NCI-H2196 (cell line): ENCODE measurements around the gene RTTN.

ENCODE experiments used
- DNase-seq: peaks from one replicate; lab custom pipeline; 2025; ENCODE audit not compliant: unreplicated experiment; lab: John Stamatoyannopoulos, UW

Gene RTTN

DNA sequence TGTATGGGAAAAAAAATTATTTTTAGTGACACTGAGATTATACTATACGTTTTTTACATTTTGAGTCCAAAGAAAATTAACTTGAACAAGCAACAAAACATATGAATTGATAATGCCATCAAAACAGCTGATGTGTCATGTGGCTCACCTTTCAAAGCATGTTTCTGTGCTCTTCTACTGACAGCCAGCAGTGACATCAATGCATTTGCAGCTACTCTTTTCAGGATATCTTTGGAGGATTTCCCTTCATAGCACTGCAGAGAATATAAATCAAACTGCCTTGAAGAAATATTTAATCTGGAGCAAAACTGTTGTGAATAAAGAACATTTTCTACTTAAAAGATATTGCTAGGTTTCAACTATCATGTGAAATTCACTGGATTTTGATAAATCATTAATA is 174.8 kb downstream of the RTTN start:
- no peak for DNase-seq

DNA sequence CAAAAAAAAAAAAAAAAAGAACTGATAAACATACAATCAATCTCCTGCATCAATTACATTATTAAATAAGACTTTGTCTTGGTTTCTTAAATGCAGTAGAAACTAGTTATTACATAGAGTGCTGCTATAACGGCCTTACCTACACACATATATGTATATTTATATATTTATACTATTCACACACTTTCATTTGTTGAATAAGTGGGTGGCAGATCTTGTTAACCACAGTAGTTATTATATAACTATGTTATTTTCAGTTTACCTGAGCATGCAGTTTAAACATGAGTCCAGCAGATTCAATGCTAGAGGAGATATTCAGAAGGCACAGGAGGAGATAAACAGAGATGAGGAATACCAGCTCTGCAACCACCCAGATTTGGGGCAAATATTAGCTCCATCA is 176.3 kb downstream of the RTTN start:
- no peak for DNase-seq

DNA sequence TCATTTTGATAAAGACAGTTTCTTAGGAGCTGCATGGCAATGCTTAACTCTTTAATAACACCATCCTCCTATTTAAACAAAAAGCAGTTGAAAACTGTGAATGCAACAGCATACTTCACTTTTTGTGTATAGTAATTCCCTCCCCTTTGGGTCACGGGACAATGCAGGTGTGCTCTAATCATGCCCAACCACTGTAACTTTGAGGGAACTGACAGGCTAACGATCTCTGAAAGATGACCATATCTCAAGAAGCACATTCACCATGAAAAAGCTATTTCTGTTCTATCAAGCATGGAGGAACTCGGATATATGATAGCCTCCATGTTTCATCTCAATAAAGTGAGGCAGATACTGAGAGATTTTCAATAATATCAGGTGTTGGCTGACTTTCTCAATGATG is 176.8 kb downstream of the RTTN start:
- no peak for DNase-seq

DNA sequence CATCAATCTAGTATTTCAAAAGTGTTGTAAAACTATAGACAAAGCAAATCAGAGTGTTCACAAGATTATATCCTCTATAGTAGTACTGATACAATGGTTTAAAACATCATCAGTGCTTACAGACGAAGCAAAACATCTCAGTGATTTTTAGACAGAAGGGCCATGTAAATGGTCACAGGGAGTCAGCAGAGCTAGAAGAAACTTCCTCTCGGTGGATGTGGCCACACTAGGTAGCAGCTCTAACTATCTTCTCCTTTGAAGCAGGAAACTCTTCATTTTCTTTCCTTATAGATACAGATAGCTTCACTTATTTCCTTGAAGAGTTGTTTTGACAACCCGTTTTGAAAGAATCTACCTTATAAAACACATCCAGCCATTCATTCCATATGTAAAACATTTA is 177.4 kb downstream of the RTTN start:
- no peak for DNase-seq

DNA sequence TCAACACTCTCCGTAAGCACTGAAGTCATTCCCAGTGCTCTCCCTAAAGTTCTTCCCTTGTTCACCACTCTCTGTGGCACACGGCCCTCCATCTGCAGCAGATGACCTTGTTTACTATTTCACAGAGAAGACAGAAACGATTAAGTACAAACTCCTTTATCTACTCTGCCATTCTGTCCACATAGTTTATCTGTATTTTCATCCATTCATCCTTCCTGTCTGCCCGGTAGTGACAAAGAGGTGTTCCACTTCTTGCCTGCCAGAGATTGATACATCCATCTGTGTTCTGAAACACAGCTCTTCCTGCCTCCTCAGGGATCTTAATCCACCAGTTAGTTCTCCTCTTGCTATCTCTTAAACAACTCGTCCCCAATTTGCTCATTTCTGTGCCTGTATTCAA is 179.9 kb downstream of the RTTN start:
- no peak for DNase-seq

DNA sequence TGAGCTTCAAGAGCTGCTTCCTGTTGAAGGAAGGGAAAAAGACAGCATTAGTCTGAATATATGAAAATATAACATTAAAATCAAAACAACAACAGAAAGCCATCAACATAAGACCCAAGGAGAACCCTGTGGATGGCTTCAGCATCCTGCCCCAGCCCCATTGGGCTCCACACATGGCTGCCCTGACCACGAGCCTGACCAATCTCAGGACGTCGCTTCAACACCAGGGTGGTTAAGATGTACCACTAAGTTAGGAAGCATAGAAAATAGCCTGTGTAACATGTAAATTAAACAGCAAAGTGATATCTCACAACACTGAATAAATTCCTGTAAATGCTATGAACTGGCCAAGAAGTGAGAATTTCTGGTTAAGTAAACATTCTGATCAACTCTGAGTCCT is 180.7 kb downstream of the RTTN start:
- no peak for DNase-seq

DNA sequence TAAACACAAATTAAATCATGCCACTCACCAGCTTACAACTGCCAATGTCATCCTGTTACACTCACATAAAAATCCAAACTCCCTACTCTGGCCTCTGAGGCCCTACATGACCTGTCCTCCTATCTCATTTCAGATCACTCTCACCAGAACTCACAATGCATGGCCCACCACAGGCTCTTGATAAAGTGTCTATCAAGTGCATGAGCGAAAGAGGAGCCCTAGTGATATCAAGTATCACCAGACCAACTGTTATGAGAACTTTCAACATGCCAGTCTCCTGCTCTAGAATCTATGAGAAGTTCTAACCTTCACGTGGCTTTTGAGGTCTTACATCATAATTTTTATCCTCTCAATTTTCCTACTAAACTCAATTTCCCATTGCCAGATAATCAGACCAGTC is 181.4 kb downstream of the RTTN start:
- no peak for DNase-seq

DNA sequence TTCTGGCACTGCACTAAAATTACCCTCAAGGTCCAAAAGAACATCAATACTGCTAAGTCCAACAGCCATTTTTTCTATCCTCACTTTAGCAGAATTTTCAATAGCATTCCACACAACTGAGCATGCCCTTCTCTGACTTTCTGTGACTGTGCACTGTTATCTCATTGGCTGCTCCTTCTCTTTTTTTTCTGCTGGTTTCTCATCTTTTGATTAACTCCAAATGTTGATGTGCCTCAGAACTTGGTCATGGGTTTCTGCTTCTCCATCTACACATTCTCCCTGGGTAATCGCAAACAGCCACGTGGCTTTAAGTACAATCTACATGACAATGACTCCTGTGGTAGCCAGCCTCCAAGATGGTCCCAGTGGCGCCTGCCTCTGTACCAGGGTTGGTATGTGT is 182.9 kb downstream of the RTTN start:
- DNase-seq, result no peak

DNA sequence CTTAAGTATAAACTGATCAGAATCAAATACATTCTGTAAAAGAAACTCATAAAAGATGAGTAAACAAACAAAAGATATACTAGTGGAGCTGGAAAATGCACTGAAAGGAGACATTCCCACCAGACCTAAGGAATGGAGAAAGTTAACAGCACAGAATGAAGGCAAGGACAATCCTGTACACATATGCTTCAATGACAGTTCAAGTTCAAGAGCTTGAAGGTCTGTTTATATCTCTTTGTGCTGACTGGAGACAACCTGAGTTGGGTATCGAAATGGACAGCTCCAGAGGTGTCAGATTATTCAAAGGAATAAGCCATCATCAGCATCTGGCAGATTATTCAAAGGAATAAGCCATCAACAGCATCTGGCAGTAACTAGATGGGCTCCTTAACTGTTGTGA is 184.0 kb downstream of the RTTN start:
- no peak for DNase-seq

DNA sequence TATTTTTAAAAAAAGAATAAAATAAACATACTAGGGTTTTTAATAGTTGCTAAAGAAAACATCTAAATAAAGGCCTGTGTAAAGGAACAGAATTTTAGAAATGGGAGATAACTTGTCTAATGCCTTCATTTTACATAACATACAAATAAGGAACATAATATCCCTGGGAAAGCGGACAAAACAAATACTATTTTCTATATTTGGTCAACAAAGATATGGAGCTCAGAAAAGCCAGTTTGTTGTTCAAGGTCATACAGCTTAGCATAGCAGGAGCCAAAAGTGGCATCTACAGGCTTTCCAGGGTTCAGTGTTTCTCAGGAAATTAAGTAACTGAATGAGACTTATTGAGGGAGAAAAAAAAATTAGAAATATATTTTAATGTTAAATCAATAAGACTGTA is 184.4 kb downstream of the RTTN start:
- no peak for DNase-seq

DNA sequence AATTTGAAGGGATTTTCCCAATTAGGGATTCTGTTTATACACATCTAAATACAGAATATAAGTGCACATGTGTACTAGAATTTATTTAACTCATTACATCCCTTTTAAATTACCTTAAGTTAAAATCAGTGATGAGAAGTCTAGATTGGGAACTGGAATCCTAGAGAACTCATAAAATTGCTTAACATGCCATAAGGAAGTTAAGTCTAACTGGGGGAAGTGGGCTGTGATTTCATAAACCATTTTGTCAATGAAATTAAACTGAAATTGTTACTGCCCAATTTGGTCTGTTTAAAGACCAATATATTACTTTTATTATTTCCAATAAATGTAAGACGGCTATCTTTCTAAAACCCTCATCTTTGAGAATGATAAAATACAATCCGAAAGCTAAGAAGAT is 185.5 kb downstream of the RTTN start:
- DNase-seq, result no peak

DNA sequence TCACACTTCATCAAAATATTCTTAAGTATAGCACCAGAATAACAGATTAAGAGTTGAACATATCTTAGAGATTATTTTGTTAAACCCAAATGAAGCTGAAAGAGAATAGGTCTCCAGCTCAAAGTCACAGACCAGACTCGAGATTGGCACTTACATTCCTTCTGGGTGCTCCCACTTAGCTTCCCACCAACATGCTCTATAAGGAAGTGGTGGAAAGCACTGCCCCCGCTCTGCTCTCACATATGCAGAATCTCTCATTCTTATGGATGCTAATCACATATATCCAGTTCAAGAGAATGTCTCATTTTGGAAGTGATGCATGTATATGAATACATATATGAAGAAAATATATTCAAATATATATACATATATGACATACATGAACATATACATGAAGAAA is 186.4 kb downstream of the RTTN start:
- no peak for DNase-seq

DNA sequence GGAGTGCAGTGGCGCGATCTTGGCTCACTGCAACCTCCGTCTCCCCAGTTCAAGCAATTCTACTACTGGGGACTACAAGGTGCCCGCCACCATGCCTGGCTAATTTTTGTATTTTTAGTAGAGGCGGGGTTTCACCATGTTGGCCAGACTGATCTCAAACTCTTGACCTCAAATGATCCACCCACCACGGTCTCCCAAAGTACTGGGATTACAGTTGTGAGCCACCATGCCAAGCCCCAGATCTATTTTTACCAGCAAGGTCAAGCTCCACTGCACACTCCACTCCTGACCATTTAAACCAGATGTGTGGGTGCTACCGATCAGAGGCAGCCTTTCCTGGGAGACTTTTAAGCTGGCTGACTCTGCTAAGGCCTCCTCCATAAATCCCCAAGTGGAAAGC is 190.4 kb downstream of the RTTN start:
- DNase-seq, result no peak

DNA sequence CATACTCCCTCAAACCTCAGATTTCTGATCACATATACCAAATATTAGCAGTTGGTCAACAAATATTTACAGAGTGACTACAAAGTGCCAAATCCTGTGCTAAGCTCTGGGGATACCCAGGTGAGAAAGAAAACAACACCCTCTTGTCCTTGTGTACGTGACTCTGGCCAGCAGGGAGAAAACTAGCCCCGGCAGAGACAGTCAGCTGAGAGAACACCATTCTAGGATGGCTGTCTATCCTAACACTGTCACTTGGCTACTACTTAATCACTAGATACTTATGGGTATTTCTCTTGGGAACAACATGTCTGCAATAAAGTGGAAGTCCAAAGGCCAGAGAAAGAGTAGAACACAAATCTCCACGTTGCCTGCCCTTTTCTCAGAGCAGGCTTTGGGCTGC is 199.9 kb downstream of the RTTN start:
- DNase-seq, result no peak

DNA sequence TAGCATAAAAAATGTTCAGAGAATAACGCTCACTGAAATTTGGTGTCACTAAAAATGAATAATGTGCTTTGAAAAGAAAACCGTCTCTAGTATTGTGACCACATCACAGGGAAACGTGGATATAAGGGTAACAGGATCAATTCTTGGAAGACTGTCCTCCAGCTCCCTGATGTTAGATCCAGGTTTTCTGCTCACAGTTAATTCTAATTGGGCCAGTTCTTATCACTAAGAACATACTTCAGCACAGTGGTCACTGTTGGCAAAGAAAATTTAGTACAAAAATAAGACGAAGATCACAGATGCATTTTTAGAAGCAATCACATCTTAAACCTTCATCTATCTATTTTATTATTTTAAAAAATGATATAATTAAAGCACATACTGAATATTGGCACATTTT is 200.8 kb downstream of the RTTN start:
- DNase-seq, result no peak

DNA sequence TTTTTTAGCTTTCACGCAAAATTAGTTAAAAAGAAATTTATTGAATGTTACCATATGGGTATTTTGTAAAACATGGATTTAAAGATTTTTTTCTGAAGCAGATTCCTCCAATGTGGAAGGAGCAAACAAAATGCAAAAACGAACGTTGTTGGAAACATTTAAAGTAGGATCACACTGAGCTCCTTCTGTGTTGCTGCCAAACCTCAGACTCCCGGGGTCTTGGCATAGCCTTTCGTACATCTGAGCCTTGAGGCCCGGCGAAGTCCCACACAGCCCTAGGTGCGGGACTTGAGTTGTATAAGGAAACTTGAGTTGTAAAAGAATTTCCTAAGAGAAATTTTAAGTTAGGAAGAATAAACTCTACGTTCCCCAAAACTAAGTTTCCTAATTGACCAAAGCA is 205.8 kb downstream of the RTTN start:
- DNase-seq, result no peak

DNA sequence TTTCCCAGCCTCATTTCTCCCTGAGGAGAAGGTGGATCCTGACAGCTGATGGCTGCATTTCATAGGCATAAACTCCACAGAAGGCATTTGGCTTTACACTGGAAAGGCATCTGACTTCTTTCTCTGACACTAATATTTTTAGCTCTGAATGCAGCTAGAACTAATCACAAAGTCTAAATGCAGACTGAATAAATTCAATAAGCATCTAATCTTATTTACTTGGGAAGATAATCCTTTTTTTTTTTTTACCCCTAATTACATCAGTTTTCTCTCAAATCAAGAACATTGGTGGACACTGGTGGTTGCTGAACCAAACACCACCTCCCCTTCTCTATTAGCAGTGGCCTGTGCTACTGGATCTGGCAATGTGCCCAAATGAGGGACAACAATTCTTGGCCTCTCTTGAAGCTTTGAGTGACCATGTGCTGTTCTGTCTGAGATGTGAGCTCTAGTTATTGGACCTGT is 206.9 kb downstream of the RTTN start:
- no peak for DNase-seq

DNA sequence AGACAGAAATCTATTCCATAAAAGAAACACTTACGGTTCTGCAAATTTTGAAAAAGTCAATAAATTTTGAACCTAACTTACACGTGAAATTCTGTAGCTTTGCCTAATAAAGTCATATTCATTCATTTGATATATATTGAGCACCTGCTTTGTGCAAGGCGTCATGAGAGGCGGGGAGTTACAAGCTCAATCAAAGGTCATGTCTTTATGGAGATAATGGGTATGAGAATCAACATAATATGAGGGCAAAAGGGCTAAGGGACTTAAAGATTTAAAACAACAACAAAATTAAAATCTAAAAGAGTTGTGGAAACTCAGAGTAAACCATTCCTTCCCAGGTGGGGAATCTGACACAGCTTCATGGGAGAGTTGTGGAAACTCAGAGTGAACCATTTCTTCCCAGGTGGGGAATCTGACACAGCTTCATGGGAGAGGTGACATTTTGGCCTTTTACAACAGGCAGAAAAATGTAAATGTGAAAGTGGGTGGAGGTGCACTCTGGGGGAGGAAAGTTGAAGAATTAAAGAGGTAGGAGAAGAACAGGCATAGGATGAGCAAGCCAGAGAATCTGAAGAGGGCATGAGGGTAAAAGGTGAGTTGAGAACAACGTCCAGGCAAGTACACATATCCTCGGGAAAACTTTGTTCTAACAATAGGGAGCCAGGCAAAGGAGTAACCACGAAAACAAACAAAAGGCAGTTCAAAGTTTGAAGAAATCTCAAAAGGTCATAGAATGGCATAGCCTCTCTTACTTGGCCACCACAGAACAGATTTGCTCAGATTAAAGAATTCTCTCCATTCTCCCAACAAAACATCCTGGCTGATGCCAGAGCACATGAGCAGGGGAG is 208.3 kb downstream of the RTTN start:
- DNase-seq, result no peak

DNA sequence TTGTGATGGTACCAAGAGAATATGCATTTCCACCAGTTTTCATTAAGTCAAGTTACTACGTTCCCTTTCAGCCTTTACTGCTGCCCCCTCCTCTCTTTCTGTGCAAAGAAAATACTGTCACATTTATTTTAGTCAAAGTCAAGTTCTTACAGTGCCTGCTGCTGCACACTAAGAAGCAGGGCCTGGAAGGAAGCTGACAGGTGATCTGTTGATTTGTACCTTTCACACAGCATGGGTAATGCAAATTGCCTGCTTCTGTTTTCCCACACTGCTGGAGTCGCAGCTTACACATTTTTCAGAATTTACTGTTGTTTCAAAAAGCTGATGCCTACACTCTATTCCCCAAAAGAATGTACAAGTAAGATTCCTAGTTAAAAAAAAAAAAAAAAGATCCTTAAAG is 209.1 kb downstream of the RTTN start:
- DNase-seq, result no peak

DNA sequence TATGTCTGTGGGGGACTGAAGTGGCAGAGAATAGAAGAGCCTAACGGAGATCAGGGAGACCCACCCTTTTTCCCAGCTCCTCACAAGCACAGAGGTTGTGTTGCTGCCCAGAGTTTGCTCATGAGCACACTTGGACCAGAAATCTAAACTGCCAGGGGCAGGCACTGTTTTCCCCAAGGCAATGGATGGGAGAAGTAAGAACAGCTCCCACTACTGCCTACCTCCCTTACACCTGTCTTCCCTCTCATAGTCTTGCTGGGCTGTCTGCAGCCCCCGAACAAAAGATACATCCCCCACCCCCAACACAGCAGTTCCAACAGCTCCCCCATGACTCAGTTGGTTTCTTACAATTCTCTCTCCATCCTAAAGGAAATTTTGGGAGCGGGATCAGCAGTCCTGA is 209.7 kb downstream of the RTTN start:
- DNase-seq, result no peak

DNA sequence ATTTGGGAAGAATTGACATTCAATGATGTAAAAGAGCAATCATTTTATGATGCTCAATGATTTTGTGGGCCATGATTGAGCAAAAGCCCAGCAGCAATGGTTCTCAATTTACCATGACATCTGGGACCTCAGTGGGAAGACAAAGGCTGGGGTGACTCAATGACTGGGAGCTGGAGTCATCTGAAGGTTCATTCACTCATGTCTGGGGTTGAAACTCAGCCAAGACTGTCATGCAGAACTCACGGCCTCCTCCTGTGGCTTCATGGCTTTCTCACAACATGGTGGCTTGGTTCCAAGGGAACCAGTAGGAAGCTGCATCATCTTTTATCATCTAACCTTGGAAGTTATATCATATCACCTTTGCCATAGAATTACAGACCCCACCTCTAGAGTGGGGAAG is 212.7 kb downstream of the RTTN start:
- DNase-seq, result no peak

DNA sequence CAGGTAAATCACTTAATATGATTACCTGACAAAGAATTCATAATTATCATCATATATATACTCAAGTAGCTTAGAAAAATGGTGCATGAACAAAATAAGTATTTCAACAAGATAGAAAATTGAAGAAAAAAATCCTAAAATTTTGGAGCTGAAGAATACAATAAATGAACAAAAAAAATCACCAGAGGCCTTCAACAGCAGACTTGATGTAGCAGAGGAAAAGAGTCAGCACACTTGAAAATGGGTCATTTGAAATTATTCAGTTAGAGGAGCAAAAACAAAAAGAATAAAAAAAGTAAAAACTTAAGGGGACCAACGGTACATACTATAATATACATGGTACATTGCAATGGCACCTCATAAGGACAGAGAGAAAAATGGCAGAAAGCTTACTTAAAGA is 217.6 kb downstream of the RTTN start:
- DNase-seq, result no peak

DNA sequence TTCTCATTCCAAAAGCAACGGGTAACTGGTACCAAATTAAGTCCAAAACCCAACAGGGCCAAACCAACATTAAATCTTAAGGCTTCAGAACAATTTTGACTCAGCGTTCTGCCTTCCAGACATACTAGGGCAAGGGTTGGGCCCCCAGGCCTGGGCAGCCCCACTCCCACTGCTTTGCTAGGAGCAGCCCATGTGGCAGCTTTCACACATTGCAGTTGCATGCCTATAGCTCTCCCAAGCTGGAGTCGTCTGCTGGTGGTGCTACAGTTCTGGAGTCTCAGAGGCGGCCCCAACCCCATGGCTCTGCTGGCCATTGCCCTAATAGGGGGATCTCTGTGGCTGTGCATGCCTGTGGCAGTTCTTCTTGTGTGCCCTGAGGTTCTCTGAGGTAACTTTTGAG is 220.2 kb downstream of the RTTN start:
- no peak for DNase-seq
